T-cell (primary cell): ENCODE results near the gene HS6ST3. TPM values are rescaled to one million over a fixed set of nuclear protein-coding genes. Genes with fewer than 3 reads are reported as not detected.

ENCODE experiments used
- ATAC-seq, 4 experiments: fragments of 200-7000 bp in 3 of 4; fragments of 150-1000 bp in 1 of 4; cut with Tn5 transposase; replicated peaks in 1 of 4; 1 replicate in 3 of 4; 2 replicates in 1 of 4; pipeline ENCODE4 v1.10.0; 2021; ENCODE audit warnings: moderate library complexity in 3 of 4, mild to moderate bottlenecking in 2 of 4, moderate number of reproducible peaks in 1 of 4
- CTCF ChIA-PET, 2 donors: fragments of 300-600 bp; sonication (Branson Sonifier 250); formaldehyde crosslinking; loops; one replicate each; lab custom pipeline; 2022; ENCODE audit warnings: antibody characterized with exemption in 2 of 2; lab: Charles Lee
- POLR2A ChIA-PET, 2 donors: fragments of 300-600 bp; sonication (Branson Sonifier 250); formaldehyde crosslinking; loops; one replicate each; lab custom pipeline; 2022; ENCODE audit warnings: antibody characterized with exemption in 2 of 2; lab: Charles Lee
- DNase-seq, 35 experiments: peaks; one replicate each; pipeline versions ENCODE4 v3.0.0 to v3.0.0-alpha.2; 2013 to 2023
- H3K27ac ChIP-seq: one replicate; pipeline ENCODE4 v1.5.1; 2013; ENCODE audit warnings: low read length
- H3K27me3 ChIP-seq, 2 experiments: replicated peaks in 1 of 2; 1 replicate in 1 of 2; 2 replicates in 1 of 2; pipeline versions ENCODE4 v1.6.1 to v1.7.0; 2013; ENCODE audit warnings: low read length in 1 of 2, mixed read lengths in 1 of 2; ENCODE audit not compliant: control insufficient read depth in 2 of 2, insufficient read depth in 2 of 2; ENCODE audit errors: extremely low read depth in 1 of 2
- H3K36me3 ChIP-seq, 2 donors: 1 replicate in 1 of 2; 2 replicates in 1 of 2; pipeline versions ENCODE4 v1.6.1 to v1.7.0; 2013; ENCODE audit warnings: low read length in 1 of 2; ENCODE audit not compliant: control insufficient read depth in 2 of 2, insufficient read depth in 1 of 2; ENCODE audit errors: extremely low read depth in 1 of 2
- H3K4me1 ChIP-seq, 2 experiments: 1 replicate in 1 of 2; 2 replicates in 1 of 2; pipeline versions ENCODE4 v1.6.1 to v1.7.0; 2013; ENCODE audit warnings: low read length in 2 of 2, mixed read lengths in 1 of 2; ENCODE audit not compliant: insufficient read depth in 2 of 2, control insufficient read depth in 1 of 2; ENCODE audit errors: extremely low read depth in 1 of 2
- H3K4me3 ChIP-seq, 2 donors: 1 replicate in 1 of 2; 2 replicates in 1 of 2; pipeline versions ENCODE4 v1.5.1 to v1.7.0; 2013; ENCODE audit warnings: mild to moderate bottlenecking in 2 of 2, low read length in 1 of 2, moderate library complexity in 1 of 2; ENCODE audit not compliant: control insufficient read depth in 1 of 2; ENCODE audit errors: extremely low read depth in 1 of 2
- H3K9me3 ChIP-seq: 2 replicates; pipeline ENCODE4 v1.7.0; 2013
- H3K27ac Mint-ChIP-seq, 2 donors: one replicate each; pipeline ENCODE4 v1.8.0; 2020 to 2021; ENCODE audit warnings: mild to moderate bottlenecking in 2 of 2, mixed read lengths in 2 of 2
- H3K27me3 Mint-ChIP-seq, 2 donors: one replicate each; pipeline ENCODE4 v1.8.0; 2021 to 2022; ENCODE audit warnings: mixed read lengths in 2 of 2
- H3K36me3 Mint-ChIP-seq: one replicate; pipeline ENCODE4 v1.8.0; 2021; ENCODE audit warnings: mixed read lengths
- H3K4me1 Mint-ChIP-seq, 3 donors: one replicate each; pipeline ENCODE4 v1.8.0; 2020 to 2022; ENCODE audit warnings: mixed read lengths in 3 of 3, mild to moderate bottlenecking in 1 of 3
- H3K4me3 Mint-ChIP-seq, 3 donors: one replicate each; pipeline ENCODE4 v1.8.0; 2020 to 2022; ENCODE audit warnings: mild to moderate bottlenecking in 3 of 3, mixed read lengths in 3 of 3, moderate library complexity in 3 of 3
- H3K9me3 Mint-ChIP-seq, 3 donors: one replicate each; pipeline ENCODE4 v1.8.0; 2020 to 2022; ENCODE audit warnings: mixed read lengths in 3 of 3
- WGBS: methylation state at CpG from one replicate; pipeline ENCODE4 v1.1.5; 2013; ENCODE audit warnings: missing lambda C conversion rate; ENCODE audit not compliant: insufficient coverage; 5-methylcytosine and 5-hydroxymethylcytosine counted together
- total RNA-seq, 35 experiments: library from RNA in 6 of 35; stranded (reverse) in 6 of 35; fragments of 120-200 nt in 1 of 35; gene quantifications; one replicate each; pipeline versions ENCODE4 v1.2.1 to v1.2.4 and lab custom pipeline; 2013 to 2026

The HS6ST3 gene
- total RNA-seq, 5 donors from 2014 or later (not counting 1 experiment from before 2014, with no cell fraction given), result not detected

DNA sequence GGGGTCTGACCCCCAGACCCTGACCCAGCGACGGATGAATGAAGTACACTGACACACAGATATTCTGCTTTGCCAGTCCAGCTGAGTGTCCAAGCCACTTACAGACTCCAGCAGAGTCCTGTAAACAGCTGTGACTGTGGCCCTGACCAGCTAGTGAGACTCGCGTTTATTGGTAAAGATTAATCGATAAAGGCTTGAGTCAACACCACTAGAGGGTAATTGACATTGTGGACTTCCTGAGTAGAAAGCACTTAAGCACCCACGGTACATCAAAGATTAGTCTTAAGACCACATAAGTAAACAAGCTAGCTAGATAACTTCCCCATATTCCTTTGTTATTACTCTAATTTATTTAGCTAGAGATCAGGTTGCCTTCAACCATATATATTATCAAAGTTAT, 758.4 kb downstream of the HS6ST3 start:
- H3K9me3 ChIP-seq, result no peaks in the 10 kb centered on the region
- no peak overlapping the region for H3K4me3 ChIP-seq
- Mint-ChIP-seq H3K9me3 (peaks cover 3 to 7% (median 5%) of the 10 kb centered on the region in 3 donors), H3K4me3 (no peak overlapping the region), H3K27ac (no peak overlapping the region), H3K27me3 (peaks cover 2 to 4% of the 10 kb centered on the region in 2 donors), H3K4me1 (no peaks in the 10 kb centered on the region), H3K36me3 (no peaks in the 10 kb centered on the region)
- 94% methylated on average over 2 of the region's 6 CpGs for WGBS
- POLR2A ChIA-PET, result no interaction called here
- no peaks in the 10 kb centered on the region for H3K4me1 ChIP-seq
- H3K27ac ChIP-seq, result no peak overlapping the region
- H3K36me3 ChIP-seq, result no peaks in the 10 kb centered on the region
- no peaks in the 10 kb centered on the region for H3K27me3 ChIP-seq
- CTCF ChIA-PET, result no interaction called here
- no peak for ATAC-seq
- no peak for DNase-seq

DNA sequence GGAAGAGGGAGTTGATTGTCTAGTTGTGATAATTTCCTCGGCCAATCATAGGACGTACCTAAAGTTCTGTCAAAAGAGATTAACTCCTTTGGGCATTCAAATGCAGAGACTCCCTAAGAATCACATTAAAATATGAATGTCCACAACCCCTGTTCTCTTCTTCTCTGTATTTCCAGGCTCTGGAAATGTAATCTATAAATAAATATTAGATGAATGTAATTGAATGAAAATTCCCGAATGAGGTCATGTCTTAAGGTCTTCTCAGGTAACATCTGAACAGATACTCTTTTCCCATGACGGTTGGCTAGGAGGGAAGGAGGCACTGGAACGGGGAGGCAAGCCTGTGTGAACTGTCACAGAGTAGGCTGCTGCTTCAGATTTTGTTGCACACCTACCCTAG, 759.2 kb downstream of the HS6ST3 start:
- Histone ChIP-seq H3K9me3 (no peaks in the 10 kb centered on the region), H3K36me3 (no peaks in the 10 kb centered on the region), H3K27ac (no peak overlapping the region), H3K4me1 (no peaks in the 10 kb centered on the region), H3K27me3 (no peaks in the 10 kb centered on the region), H3K4me3 (no peak overlapping the region)
- no CpG with 5 or more reads among the region's 5 CpGs for WGBS
- H3K36me3 Mint-ChIP-seq, result no peaks in the 10 kb centered on the region
- peaks cover 2% of the 10 kb centered on the region in 2 donors for H3K27me3 Mint-ChIP-seq
- no peak overlapping the region for H3K27ac Mint-ChIP-seq
- ATAC-seq, result no peak
- DNase-seq, result no peak
- no peak overlapping the region for H3K4me3 Mint-ChIP-seq
- peaks cover 3 to 7% (median 5%) of the 10 kb centered on the region in 3 donors for H3K9me3 Mint-ChIP-seq
- ChIA-PET POLR2A (no interaction called here), CTCF (no interaction called here)
- no peaks in the 10 kb centered on the region for H3K4me1 Mint-ChIP-seq

DNA sequence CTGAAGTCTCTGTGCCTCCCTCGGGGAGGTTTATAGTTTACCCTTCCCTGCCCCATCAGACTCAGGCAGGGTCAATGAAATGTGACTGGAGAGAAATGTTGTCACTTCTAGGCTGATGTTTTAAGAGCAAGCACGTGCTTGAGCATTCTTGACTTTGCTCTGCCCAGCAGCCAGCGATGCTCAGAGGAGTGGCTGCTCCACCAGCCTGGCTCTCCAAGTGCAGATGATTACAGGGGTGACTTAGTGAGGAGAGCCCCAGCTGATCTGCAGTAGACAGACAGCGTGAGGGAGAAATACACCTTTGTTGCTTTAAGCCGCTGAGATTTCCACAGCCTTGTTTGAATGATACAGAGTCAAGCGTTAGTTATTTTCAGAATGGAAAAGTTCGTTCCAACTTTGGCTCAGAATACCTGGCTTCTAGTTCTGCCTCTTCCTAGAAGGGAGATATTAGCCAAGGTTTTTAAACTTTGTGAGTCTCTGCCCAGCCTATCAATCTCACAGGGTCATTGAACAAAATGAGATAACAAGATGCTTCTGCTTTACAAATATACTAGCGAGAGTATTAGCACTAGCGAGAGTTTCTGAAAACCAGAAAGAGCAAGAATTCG, 760.7 kb downstream of the HS6ST3 start:
- ATAC-seq, result no peak
- Histone ChIP-seq H3K36me3 (no peaks in the 10 kb centered on the region), H3K27ac (no peak overlapping the region), H3K27me3 (no peaks in the 10 kb centered on the region), H3K4me3 (no peak overlapping the region), H3K4me1 (no peaks in the 10 kb centered on the region), H3K9me3 (no peaks in the 10 kb centered on the region)
- peaks cover under 1 to 7% (median 5%) of the 10 kb centered on the region in 3 donors for H3K9me3 Mint-ChIP-seq
- no peak overlapping the region for H3K27ac Mint-ChIP-seq
- H3K36me3 Mint-ChIP-seq, result no peaks in the 10 kb centered on the region
- H3K4me1 Mint-ChIP-seq, result no peaks in the 10 kb centered on the region
- no peaks in the 10 kb centered on the region for H3K27me3 Mint-ChIP-seq
- DNase-seq, result no peak
- ChIA-PET POLR2A (no interaction called here), CTCF (no interaction called here)
- WGBS, result 74% methylated on average over 3 of the region's 10 CpGs
- no peak overlapping the region for H3K4me3 Mint-ChIP-seq

DNA sequence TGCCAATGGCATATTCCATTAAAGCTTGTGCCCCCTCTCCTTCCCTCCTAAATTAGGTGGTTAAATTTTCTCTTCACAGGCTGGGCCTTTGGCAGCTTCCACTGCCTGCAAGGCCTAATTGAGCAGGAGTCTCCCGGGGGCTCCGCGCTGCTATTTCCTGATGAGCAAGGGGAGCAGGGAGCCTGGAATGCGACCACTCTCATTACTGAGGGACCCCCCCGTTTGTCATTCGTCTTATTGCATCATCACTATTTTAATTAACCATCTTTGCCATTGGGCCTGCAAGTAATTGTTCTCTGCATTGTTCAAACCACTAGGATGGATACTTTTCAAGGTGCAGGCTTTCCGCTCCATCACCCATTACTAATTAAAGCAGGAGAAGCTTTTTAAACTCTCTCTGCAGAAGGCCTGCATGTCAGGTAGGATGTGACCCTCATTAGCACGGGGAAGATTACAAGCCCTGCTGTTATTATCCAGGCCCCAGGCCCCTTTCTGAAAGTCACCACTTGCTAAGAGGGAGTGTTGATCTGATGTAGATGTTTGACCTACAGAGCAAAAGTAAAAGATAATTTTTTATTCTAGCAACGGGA, 762.0 kb downstream of the HS6ST3 start:
- H3K4me3 Mint-ChIP-seq, result no peak overlapping the region
- ATAC-seq (no peak), DNase-seq (no peak)
- H3K27me3 Mint-ChIP-seq, result no peaks in the 10 kb centered on the region
- H3K9me3 Mint-ChIP-seq, result peaks cover 0 to 7% (median 3%) of the 10 kb centered on the region in 3 donors
- Histone ChIP-seq H3K4me3 (no peak overlapping the region), H3K27ac (no peak overlapping the region), H3K9me3 (no peaks in the 10 kb centered on the region), H3K36me3 (no peaks in the 10 kb centered on the region), H3K27me3 (no peaks in the 10 kb centered on the region), H3K4me1 (no peaks in the 10 kb centered on the region)
- POLR2A ChIA-PET, result no interaction called here
- H3K36me3 Mint-ChIP-seq, result no peaks in the 10 kb centered on the region
- no peaks in the 10 kb centered on the region for H3K4me1 Mint-ChIP-seq
- H3K27ac Mint-ChIP-seq, result no peak overlapping the region
- WGBS, result 81% methylated on average over 5 of the region's 9 CpGs
- CTCF ChIA-PET, result no interaction called here

DNA sequence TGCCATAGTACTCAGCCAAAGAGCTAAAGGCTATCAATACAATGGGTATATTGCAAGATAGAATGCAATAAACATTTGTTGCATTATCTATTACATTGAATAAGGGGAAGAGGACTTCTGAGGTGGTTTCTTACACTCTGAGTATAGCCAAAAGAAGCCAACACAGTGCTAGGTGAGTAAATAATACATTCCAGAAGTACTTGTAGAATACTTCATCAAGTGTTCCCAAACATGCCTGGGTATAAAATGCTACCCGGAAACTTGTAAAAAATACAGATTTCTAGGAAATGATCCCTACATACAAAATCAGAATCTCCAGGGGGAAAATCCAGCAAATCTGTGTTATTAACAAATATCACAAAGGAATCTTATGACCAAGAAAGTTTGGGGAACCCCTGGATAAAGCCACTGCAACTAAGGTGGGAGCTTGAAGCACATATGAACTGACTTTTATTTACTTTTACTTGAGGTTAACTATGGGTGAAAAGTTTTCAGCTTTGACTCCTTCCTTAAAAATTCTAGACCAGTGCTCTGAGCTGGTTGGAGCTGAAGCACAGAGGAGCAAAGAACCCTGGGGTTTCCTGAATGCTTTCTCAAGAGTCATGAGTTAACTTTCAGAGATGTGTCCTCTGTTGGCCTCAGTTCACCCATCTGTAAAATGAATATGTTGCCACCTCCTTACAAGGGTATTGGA, 768.4 kb downstream of the HS6ST3 start:
- H3K27me3 ChIP-seq, result no peaks in the 10 kb centered on the region
- DNase-seq (no peak), ATAC-seq (no peak)
- no peaks in the 10 kb centered on the region for H3K27me3 Mint-ChIP-seq
- H3K36me3 ChIP-seq, result no peaks in the 10 kb centered on the region
- no peaks in the 10 kb centered on the region for H3K36me3 Mint-ChIP-seq
- H3K27ac Mint-ChIP-seq, result no peak overlapping the region
- H3K9me3 Mint-ChIP-seq, result no peaks in the 10 kb centered on the region
- WGBS, result no CpG with 5 or more reads among the region's 1 CpG
- H3K9me3 ChIP-seq, result no peaks in the 10 kb centered on the region
- no peak overlapping the region for H3K4me3 Mint-ChIP-seq
- no peak overlapping the region for H3K4me3 ChIP-seq
- no peaks in the 10 kb centered on the region for H3K4me1 ChIP-seq
- H3K27ac ChIP-seq, result no peak overlapping the region
- H3K4me1 Mint-ChIP-seq, result no peaks in the 10 kb centered on the region
- ChIA-PET POLR2A (no interaction called here), CTCF (no interaction called here)

DNA sequence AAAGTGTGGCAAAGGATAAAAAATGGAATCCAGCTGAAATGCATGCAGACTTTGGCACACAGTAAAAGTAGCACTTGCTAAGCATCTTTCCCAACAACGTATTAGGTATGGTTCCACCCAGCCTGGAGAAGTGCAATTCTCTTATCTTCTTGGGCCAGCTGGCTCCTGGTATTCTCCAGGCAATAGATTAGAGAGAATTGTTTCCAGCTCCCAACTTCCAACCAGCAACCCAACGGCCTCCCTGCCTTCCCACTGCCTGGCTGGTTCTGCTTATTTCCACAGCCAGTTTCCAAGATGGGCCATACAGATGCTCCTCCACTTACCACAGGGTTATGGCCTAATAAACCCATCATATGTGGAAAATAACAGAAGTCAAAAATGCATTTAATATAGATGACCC, 771.0 kb downstream of the HS6ST3 start:
- Histone ChIP-seq H3K27ac (no peak overlapping the region), H3K4me1 (no peaks in the 10 kb centered on the region), H3K4me3 (no peak overlapping the region), H3K9me3 (no peaks in the 10 kb centered on the region), H3K36me3 (no peaks in the 10 kb centered on the region), H3K27me3 (no peaks in the 10 kb centered on the region)
- no peaks in the 10 kb centered on the region for H3K4me1 Mint-ChIP-seq
- CTCF ChIA-PET, result no interaction called here
- ATAC-seq (no peak), DNase-seq (no peak)
- no peak overlapping the region for H3K27ac Mint-ChIP-seq
- POLR2A ChIA-PET, result no interaction called here
- no CpG with 5 or more reads among the region's 2 CpGs for WGBS
- H3K27me3 Mint-ChIP-seq, result no peaks in the 10 kb centered on the region
- no peaks in the 10 kb centered on the region for H3K36me3 Mint-ChIP-seq
- H3K4me3 Mint-ChIP-seq, result no peak overlapping the region
- H3K9me3 Mint-ChIP-seq, result peaks cover 0 to 10% (median 2%) of the 10 kb centered on the region in 3 donors
